Measurements from ENCODE around the gene SLC34A1. TPM values are rescaled to one million over a fixed set of nuclear protein-coding genes. Genes with fewer than 3 reads are reported as not detected.
"Not testable (repeated sequence)": the region's sequence is repeated elsewhere in the genome, so short reads cannot be mapped to it uniquely, and the experiment has no call there.

SLC34A1 gene
- total RNA-seq, 1 donor from 2014 or later: not detected

- ATAC-seq (no peak), DNase-seq (ENCODE audit: missing footprints) (no peak)
- intact Hi-C loops (cut with DNase I): loop anchor here (5.0 kb wide), 1 partner anchor 64 kb away; the partner anchor contains the start of genes PRELID1 and RAB24
Observed at GRCh38 chr5:177365845-177366527, 18.2 kb upstream of the SLC34A1 start.

GRCh38 chr5:177366528-177367322 lies 17.5 kb upstream of the SLC34A1 start:
- peak; percentile 89 for ATAC-seq
- DNase-seq (ENCODE audit: missing footprints): peak; percentile 91
- intact Hi-C loops (cut with DNase I): loop anchor here (5.0 kb wide), 1 partner anchor 64 kb away; the partner anchor contains the start of genes PRELID1 and RAB24

- ATAC-seq (no peak), DNase-seq (ENCODE audit: missing footprints) (no peak)
- intact Hi-C loops (cut with DNase I): loop anchor here (5.0 kb wide), 1 partner anchor 65 kb away; the partner anchor contains the start of genes PRELID1 and RAB24
Observed at GRCh38 chr5:177367323-177367848, 16.8 kb upstream of the SLC34A1 start.

- intact Hi-C loops (cut with DNase I): loop anchor here (5.0 kb wide), 1 partner anchor 66 kb away; the partner anchor contains the start of genes PRELID1 and RAB24
- no peak for ATAC-seq
- DNase-seq (ENCODE audit: missing footprints): no peak
Observed at GRCh38 chr5:177367981-177368868, 16.0 kb upstream of the SLC34A1 start.

- ATAC-seq: no peak
- intact Hi-C loops (cut with DNase I): loop anchor here (5.0 kb wide), 1 partner anchor 67 kb away; the partner anchor contains the start of genes PRELID1 and RAB24
- DNase-seq (ENCODE audit: missing footprints): no peak
Observed at GRCh38 chr5:177368869-177369644, 15.2 kb upstream of the SLC34A1 start.

GRCh38 chr5:177369645-177370440 lies 14.4 kb upstream of the SLC34A1 start:
- ATAC-seq (no peak), DNase-seq (ENCODE audit: missing footprints) (no peak)
- intact Hi-C loops (cut with DNase I): loop anchor here (5.0 kb wide), 1 partner anchor 68 kb away; the partner anchor contains the start of genes PRELID1 and RAB24

- intact Hi-C loops (cut with DNase I): no loop called here
- ATAC-seq (peak; percentile 55), DNase-seq (ENCODE audit: missing footprints) (peak; percentile 81)
Observed at GRCh38 chr5:177370488-177371119, 13.6 kb upstream of the SLC34A1 start.

- DNase-seq (ENCODE audit: missing footprints): no peak
- intact Hi-C loops (cut with DNase I): no loop called here
- ATAC-seq: no peak
Observed at GRCh38 chr5:177371120-177372033, 12.9 kb upstream of the SLC34A1 start.

- DNase-seq (ENCODE audit: missing footprints) (no peak), ATAC-seq (no peak)
- intact Hi-C loops (cut with DNase I): no loop called here
Observed at GRCh38 chr5:177372034-177372896, 12.0 kb upstream of the SLC34A1 start.

- ATAC-seq (no peak), DNase-seq (ENCODE audit: missing footprints) (no peak)
- intact Hi-C loops (cut with DNase I): no loop called here
Observed at GRCh38 chr5:177372910-177373309, 11.3 kb upstream of the SLC34A1 start.

- DNase-seq (ENCODE audit: missing footprints): no peak
- intact Hi-C loops (cut with DNase I): no loop called here
- ATAC-seq: no peak
Observed at GRCh38 chr5:177373806-177374205, 10.4 kb upstream of the SLC34A1 start.

- ATAC-seq: no peak
- intact Hi-C loops (cut with DNase I): no loop called here
- no peak for DNase-seq (ENCODE audit: missing footprints)
Observed at GRCh38 chr5:177374211-177374610, 10.0 kb upstream of the SLC34A1 start.

GRCh38 chr5:177375516-177375915 lies 8.7 kb upstream of the SLC34A1 start:
- ATAC-seq; DNase-seq (ENCODE audit: missing footprints); intact Hi-C loops (cut with DNase I): not testable (repeated sequence)

GRCh38 chr5:177376107-177376506 lies 8.1 kb upstream of the SLC34A1 start:
- intact Hi-C loops (cut with DNase I): no loop called here
- ATAC-seq (no peak), DNase-seq (ENCODE audit: missing footprints) (no peak)
